ENCODE results near the gene LIPF. TPM values are rescaled to one million over a fixed set of nuclear protein-coding genes. Genes with fewer than 3 reads are reported as not detected.

The LIPF gene
- total RNA-seq, 4 donors from 2014 or later, result 0.88 to 4.4 TPM; not detected in 2

- Histone ChIP-seq H3K36me3 (no peaks in the 10 kb centered on the region), H3K4me1 (no peaks in the 10 kb centered on the region), H3K27me3 (no peaks in the 10 kb centered on the region), H3K4me3 (no peak overlapping the region), H3K27ac (no peak overlapping the region), H3K9me3 (no peaks in the 10 kb centered on the region)
- no peak for DNase-seq
- intact Hi-C loops (cut with DNase I; ENCODE audit: low total_unique reads), result no loop called here
- no peak for TF ChIP-seq POLR2A (IDR thresholded peaks at IDR 0.05)
- TF ChIP-seq, protein P1, sequence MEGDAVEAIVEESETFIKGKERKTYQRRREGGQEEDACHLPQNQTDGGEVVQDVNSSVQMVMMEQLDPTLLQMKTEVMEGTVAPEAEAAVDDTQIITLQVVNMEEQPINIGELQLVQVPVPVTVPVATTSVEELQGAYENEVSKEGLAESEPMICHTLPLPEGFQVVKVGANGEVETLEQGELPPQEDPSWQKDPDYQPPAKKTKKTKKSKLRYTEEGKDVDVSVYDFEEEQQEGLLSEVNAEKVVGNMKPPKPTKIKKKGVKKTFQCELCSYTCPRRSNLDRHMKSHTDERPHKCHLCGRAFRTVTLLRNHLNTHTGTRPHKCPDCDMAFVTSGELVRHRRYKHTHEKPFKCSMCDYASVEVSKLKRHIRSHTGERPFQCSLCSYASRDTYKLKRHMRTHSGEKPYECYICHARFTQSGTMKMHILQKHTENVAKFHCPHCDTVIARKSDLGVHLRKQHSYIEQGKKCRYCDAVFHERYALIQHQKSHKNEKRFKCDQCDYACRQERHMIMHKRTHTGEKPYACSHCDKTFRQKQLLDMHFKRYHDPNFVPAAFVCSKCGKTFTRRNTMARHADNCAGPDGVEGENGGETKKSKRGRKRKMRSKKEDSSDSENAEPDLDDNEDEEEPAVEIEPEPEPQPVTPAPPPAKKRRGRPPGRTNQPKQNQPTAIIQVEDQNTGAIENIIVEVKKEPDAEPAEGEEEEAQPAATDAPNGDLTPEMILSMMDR (IDR thresholded peaks at IDR 0.05), result no peak
These were observed 17.1 kb upstream of the LIPF start for GRCh38 chr10:88647061-88647615.

- H3K27ac ChIP-seq, result no peak overlapping the region
- no peak for DNase-seq
- TF ChIP-seq POLR2A (IDR thresholded peaks at IDR 0.05), result no peak
- TF ChIP-seq, protein P1 (IDR thresholded peaks at IDR 0.05), result no peak
- H3K9me3 ChIP-seq, result no peaks in the 10 kb centered on the region
- no peaks in the 10 kb centered on the region for H3K27me3 ChIP-seq
- H3K36me3 ChIP-seq, result no peaks in the 10 kb centered on the region
- intact Hi-C loops (cut with DNase I; ENCODE audit: low total_unique reads), result no loop called here
- H3K4me1 ChIP-seq, result no peaks in the 10 kb centered on the region
- H3K4me3 ChIP-seq, result no peak overlapping the region
These were observed 13.1 kb upstream of the LIPF start for GRCh38 chr10:88651101-88651551.

GRCh38 chr10:88652616-88653015 is 11.6 kb upstream of the LIPF start:
- H3K27me3 ChIP-seq, result no peaks in the 10 kb centered on the region
- no peaks in the 10 kb centered on the region for H3K9me3 ChIP-seq
- H3K4me3 ChIP-seq, result no peak overlapping the region
- TF ChIP-seq, protein P1 (IDR thresholded peaks at IDR 0.05), result no peak
- no peak for TF ChIP-seq POLR2A (IDR thresholded peaks at IDR 0.05)
- DNase-seq, result no peak
- no peaks in the 10 kb centered on the region for H3K36me3 ChIP-seq
- no peaks in the 10 kb centered on the region for H3K4me1 ChIP-seq
- no peak overlapping the region for H3K27ac ChIP-seq
- intact Hi-C loops (cut with DNase I; ENCODE audit: low total_unique reads), result no loop called here

DNA sequence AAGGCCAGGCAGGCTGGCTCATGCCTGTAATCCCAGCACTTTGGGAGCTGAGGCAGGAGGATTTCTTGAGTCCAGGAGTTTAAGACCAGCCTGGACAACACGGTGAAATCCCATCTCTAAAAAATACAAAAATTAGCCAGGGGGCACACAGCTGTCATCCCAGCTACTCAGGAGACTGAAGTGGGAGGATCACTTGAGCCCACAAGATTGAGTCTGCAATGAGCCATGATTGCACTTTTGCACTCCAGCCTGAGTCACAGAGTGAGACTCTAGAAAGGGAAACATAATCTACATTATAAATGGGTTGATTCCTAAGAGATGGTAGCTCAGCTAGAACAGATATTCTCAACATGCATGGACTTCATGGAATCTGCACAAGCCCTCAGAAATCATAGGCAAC is 6.3 kb upstream of the LIPF start:
- Histone ChIP-seq H3K27me3 (no peaks in the 10 kb centered on the region), H3K36me3 (no peaks in the 10 kb centered on the region), H3K9me3 (no peaks in the 10 kb centered on the region), H3K4me3 (no peak overlapping the region), H3K4me1 (no peaks in the 10 kb centered on the region), H3K27ac (no peak overlapping the region)
- DNase-seq, result no peak
- TF ChIP-seq, protein P1 (IDR thresholded peaks at IDR 0.05), result no peak
- intact Hi-C loops (cut with DNase I; ENCODE audit: low total_unique reads), result no loop called here

DNA sequence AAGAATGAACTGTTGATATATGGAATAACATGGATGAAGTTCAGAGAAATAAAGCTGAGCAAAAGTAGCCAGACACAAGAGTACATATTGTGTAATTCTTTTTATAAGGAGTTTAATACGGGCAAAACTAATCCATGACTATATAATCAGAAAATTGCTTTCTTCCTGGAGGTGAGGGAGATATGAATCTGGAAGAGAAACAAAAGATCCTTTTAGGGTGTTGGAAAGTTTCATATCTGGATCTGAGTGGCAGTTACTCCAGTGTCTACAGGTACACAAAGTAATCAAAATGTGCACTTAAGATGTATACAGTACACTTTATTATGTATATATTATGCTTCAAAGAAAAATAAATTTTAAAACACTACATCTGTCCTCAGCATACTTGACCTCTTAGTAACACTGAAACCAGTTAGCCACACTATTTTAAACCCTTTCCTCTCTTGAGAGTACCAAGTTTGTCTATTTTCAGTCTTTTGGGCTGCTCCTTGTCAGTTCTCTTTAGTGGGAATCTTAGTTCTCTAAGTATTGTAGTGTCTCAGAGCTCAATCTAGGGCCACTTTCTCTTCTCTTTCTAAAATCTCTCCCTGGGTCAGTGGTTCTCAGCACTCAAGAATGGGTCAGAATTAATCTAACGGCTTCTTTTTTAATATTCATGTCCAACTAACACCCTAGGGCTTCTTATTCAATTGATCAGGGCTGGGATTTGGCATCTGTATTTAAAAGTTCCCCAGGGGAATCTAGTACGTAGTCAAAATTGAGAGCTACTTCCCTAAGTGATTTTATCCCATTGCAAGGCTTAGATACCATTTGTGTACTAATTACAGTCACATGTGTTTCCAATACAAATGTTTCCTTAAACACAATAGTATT is 4.3 kb upstream of the LIPF start:
- no peak for TF ChIP-seq POLR2A (IDR thresholded peaks at IDR 0.05)
- TF ChIP-seq, protein P1 (IDR thresholded peaks at IDR 0.05), result no peak
- Histone ChIP-seq H3K27ac (no peak overlapping the region), H3K27me3 (no peaks in the 10 kb centered on the region), H3K4me1 (no peaks in the 10 kb centered on the region), H3K9me3 (no peaks in the 10 kb centered on the region), H3K36me3 (no peaks in the 10 kb centered on the region), H3K4me3 (no peak overlapping the region)
- DNase-seq, result no peak
- intact Hi-C loops (cut with DNase I; ENCODE audit: low total_unique reads), result no loop called here

All from uterus (tissue), 4 donors.